Stimulated activated CD8-positive, alpha-beta memory T cell treated with anti-CD3 and anti-CD28 coated beads, Interleukin-15, amount 100 ng/mL, for 1 hour (primary cell): ENCODE measurements around the gene LEPR.

ENCODE experiments used
- DNase-seq: peaks from one replicate; pipeline ENCODE4 v3.0.0-alpha.2; 2020; ENCODE audit warnings: low read depth

The LEPR gene

GRCh38 chr1:65412256-65412983, 8.0 kb upstream of the LEPR start:
- no peak for DNase-seq

DNA sequence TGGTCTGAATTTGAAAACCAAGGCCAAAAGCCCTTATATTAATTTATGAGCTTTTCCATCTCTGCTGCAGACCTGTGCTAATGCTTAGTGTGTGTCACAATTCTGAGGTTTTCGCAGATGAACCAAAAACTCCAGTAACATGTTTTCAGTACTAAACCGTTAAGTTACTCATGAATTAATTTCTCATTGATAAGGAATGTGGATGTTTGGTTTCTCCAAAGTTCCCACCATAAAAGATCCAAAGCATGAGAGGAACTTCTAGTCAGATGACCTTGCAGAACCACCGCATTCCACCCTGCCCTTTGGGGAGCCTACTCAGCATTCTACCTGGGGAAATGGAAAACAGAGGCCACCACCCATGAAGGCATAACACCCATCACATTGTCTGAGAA, 7.5 kb upstream of the LEPR start:
- no peak for DNase-seq

GRCh38 chr1:65414538-65414937, 5.9 kb upstream of the LEPR start:
- no peak for DNase-seq

DNA sequence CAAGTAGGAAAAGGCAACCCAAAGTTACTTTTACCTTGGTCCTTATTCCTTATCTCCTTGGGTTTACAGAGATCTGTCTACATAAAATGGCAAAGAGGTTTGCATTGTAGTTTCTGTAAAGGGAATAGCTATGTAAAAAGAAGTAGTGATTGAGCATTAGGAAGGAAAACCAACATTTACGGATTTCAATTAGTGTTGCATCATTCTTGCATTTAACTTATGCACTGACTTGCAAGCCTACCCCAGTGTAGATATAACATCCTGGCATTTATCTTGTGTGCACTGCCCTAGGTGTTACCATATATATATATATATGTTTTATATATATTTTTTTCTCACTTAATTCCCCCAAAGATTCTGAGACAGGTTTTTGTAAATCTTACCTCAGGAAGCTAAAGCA, 3.7 kb upstream of the LEPR start:
- DNase-seq, result no peak

- no peak for DNase-seq
Measured at GRCh38 chr1:65417729-65418128, 2.7 kb upstream of the LEPR start.

- DNase-seq, result no peak
Measured at GRCh38 chr1:65418522-65419185, 1.8 kb upstream of the LEPR start.

DNA sequence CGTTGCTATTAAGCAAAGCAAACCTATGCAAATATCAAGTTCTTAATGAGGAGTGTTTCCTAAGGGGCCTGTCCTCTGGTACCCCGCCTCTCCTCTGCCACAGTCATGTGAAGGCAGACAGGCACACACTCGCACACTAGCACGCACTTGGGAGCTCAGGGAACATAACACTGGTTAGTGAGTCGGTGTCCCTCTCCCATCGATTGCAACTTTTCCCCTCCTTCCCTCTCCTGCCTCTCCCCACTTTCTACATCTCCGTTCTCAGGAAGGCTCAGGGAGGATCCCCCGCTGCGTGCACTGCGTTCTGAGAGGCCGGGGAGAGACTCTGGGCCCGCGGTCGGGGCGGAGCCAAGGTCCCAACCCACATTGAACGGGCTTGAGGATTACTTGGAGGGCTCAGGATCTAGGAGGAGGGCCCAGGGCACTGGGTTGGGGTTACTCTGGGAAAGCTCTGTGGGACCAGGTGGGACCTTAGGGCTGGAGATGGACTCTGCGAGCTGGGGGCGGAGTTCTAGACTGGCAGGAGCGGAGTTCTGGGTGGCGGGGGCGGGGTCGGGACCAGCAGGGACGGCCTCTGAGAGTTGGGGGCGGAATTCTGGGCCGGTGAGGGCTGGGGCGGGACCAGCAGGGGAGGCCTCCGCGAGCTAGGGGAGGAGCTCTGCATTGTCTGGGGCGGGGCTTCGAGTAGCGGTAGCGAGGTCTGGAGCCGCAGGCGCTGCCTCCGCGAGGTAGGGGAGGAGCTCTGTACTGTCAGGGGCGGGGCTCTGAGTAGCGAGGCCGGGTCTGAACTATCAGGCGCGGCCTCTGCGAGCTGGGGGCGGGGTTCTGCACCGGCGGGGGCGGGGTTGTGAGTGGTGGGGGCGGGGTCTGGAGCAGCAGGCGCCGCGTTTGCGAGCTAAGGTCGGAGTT, 533 bp upstream of the LEPR start:
- DNase-seq, result peak; percentile 97

DNA sequence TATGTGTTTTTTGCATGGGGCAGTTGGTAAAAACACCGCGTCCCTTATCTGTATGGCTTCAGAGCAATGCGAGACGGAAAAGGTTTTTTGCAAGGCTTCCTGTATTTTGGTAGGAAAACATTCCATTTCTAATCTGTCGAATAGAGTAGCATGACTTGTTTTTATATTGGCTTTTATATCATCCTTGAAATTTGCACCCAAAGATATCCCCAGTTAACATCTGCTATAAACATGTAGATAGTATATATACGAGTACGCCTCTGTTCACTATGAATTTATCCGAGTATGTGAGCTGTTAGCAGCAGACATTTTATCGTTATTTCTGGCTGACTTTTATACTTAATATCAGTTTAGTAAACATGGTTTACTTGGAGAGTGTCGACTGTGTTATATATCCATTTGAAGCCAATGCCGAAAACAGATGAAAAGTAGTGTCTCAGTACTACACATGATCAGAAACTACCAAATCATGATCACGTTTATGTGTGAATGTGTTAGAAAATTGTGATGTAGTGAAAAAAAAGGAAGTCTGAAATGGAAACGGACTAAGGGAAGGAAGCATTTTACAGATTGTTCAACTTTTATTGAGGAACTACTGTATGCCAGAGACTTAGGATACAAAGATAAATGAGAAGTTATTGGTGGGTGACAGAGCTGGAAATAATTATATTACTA, 1.0 kb downstream of the LEPR start:
- no peak for DNase-seq

GRCh38 chr1:65422241-65423203, 2.1 kb downstream of the LEPR start:
- no peak for DNase-seq

DNA sequence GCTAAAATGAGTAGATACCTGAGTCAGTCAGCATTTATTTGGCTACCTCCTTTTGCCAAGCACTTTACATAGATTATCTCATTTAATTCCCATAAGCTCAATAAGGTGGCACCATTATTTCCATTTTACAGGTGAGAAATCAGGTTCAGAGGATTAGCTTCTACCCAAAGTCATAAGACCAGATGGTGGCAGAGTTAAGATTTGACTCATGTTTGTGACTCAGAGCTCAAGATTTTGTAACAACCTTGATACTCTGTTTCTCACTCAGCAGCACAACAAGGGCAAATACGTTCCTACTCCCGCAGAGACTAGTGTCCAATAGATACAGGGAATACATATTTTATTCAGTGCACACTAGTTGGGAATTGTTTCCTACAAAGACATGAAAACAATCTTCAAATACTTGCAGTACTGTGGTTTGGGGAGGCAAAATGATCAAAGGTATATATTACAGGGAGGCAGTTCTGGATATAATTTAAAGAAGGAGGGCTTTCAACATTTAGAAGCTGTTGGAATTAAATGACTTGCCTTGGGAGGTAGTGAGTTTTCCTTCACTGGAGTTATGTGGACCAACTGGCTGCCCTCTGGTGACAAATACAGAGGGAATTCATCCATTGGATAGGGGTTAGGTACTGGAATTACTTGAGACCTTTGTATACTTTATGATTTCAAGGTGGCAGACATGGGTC, 3.6 kb downstream of the LEPR start:
- no peak for DNase-seq

DNA sequence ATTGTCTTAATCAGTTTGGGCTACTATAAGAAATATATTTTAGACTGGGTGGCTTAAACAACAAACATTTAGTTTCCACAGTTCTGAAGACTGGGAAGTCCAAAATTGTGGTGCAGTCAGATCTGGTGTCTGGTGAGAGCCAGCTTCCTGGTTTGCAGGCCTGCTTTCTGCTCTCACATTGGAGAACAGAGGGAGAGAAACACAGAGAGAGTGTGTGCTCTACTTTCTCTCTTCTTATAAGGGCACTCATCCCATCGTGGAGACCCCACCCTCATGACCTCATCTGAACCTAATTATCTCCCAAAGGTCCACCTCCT, 4.1 kb downstream of the LEPR start:
- no peak for DNase-seq

- DNase-seq, result no peak
Measured at GRCh38 chr1:65425006-65425405, 4.5 kb downstream of the LEPR start.

DNA sequence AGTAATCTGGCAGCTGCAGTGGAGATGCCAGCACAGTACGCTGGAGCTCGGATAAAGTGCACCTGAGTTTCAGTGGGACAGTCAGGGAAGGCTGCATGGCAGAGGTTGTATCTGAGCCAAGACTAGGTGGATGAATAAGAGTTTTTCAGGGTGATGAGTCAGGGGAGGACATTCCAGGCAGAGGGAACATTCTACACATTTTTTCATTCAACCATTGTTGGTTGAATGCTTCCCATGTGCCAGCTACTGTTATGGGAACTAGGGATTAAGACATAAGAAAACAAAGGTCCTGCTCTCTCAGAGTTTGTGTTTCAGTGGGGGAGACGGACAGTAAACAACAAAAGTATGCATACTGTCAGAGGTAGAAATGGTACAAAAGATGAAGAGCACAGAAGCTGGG, 5.2 kb downstream of the LEPR start:
- DNase-seq, result no peak

DNA sequence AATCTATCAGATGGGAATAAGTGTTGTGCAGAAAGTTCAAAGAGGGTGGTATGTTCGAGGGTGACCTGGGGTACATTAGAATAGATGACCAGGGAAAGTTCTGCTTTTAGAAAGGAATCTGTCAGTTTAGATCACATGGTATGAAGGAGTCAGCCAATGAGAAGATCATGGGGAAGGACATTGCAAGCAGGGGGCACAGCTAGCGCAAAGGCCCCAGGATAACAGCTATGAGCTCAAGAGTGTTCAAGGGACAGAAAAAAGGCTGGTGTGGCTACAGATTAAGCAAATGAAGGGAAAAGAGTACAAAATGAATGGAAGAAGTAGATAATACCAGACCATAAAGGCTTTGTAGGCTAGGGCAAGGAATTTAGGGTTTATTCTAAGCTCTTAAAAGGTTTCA, 8.6 kb downstream of the LEPR start:
- no peak for DNase-seq

- no peak for DNase-seq
Measured at GRCh38 chr1:65429806-65430205, 9.3 kb downstream of the LEPR start.

DNA sequence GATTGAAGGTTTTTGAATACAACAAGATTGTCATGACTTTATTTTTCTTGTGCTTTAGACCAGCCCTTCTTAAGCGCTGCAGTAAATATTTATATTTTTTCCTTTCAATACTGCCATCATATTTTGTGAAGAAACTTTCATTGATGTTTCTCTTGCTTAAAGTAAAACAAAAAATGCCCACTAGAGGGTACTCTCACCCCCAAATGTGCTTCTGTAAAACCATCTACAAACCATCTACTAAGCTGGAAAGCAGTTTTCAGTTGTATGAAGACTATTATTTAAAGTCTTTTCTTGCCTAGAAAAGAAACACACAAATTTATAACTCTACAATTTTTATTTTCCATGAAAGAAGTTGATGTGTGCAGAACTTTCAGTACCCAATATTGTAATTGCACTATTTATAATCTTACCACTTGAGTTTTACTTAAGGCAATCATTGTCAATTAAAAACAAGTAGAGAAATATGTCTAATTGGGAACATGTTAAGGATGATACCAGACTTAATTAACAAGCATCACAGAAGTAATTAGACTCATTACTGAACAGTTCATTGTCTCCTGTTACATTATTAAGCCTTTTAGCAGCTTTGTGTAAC, 10.7 kb downstream of the LEPR start:
- DNase-seq, result no peak

DNA sequence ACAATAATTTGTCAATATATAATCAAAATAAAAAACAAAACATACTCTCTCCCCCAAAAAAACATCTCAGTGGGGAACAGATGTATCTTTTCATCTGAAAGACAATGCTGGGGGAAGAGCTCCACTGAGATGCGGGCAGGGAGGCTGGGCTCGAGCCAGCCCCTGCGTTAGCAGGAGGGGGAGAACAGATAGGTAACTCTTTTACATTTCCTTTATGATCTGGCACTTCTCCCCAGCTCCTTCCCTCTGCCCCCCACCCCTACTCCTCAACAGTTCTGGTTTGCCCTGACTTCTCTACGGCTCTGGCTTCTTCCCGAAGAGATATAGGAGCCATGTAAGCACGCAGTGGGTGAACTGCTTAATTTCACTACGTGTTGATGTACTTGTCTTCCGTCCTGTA, 12.4 kb downstream of the LEPR start:
- DNase-seq, result no peak

- no peak for DNase-seq
Measured at GRCh38 chr1:65434255-65434654, 13.8 kb downstream of the LEPR start.

- no peak for DNase-seq
Measured at GRCh38 chr1:65434760-65435159, 14.3 kb downstream of the LEPR start.

- DNase-seq, result no peak
Measured at GRCh38 chr1:65435987-65436386, 15.5 kb downstream of the LEPR start.
